HepG2 (cell line): ENCODE data around the gene SCIN.

ENCODE experiments used
- ARID3A ChIP-seq: IDR thresholded peaks from 2 replicates; pipeline ENCODE4 v1.6.1; 2012; ENCODE audit warnings: low read depth, low read length, improper control_type of control experiment
- CREB1 ChIP-seq, 2 experiments: fragments of 450-650 bp in 1 of 2; IDR thresholded peaks; 2 replicates each; pipeline ENCODE4 v1.6.1; 2016 to 2017; ENCODE audit warnings: control low read depth in 1 of 2, mild to moderate bottlenecking in 1 of 2, missing compliant biosample characterization in 1 of 2, missing genetic modification characterization in 1 of 2
- POLR2AphosphoS5 ChIP-seq: IDR thresholded peaks from 2 replicates; pipeline ENCODE4 v1.6.1; 2012; ENCODE audit warnings: low read depth, low read length
- ZBTB10 ChIP-seq: sonication (generic); formaldehyde crosslinking; IDR thresholded peaks from 2 replicates; pipeline ENCODE4 v1.4.0; 2020; ENCODE audit warnings: missing genetic modification reagents, borderline replicate concordance
- ZNF282 ChIP-seq: fragments of 450-650 bp; IDR thresholded peaks from 2 replicates; pipeline ENCODE4 v1.6.1; 2018; ENCODE audit not compliant: partially characterized antibody
- TF ChIP-seq, protein P1 (sequence below): sonication (generic); formaldehyde crosslinking; IDR thresholded peaks from 2 replicates; pipeline ENCODE4 v1.4.0; 2020; ENCODE audit warnings: missing genetic modification reagents

DNA sequence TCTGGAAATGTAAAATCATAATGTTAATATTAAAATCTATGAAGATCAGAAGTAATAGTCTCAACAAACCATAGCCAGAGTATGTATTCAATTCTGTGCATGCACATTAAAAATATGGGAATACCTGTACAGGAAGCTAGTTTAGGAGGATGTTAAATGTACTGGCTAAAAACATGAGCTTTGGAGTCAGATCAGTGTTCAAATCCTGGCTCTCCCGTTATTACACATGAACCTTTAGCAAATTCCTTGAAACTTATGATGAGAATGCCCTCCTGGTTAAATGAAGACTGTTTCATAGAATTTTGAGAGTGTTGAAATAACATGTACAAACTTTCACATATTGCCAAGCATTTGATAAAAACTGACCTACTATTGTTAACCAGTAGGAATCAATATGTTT is 121.5 kb downstream of the SCIN start:
- TF ChIP-seq ZBTB10 (CRISPR knock-in tag) (no peak), CREB1 (IDR thresholded peaks at IDR 0.05) (no peak), CREB1 (CRISPR knock-in tag; IDR thresholded peaks at IDR 0.05) (no peak), ARID3A (no peak), POLR2AphosphoS5 (no peak), ZNF282 (no peak)
- TF ChIP-seq, protein P1, sequence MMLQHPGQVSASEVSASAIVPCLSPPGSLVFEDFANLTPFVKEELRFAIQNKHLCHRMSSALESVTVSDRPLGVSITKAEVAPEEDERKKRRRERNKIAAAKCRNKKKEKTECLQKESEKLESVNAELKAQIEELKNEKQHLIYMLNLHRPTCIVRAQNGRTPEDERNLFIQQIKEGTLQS (CRISPR knock-in tag): no peak
